PC-3 (cell line): ENCODE measurements around the gene DNAJB4. TPM values are rescaled to one million over a fixed set of nuclear protein-coding genes. Genes with fewer than 3 reads are reported as not detected.

Source experiments
- ATAC-seq: fragments of 200-7000 bp; cut with Tn5 transposase; 2 replicates; pipeline ENCODE4 v1.9.1; 2020; ENCODE audit warnings: mild to moderate bottlenecking, moderate library complexity
- BruUV-seq: library from RNA; stranded (reverse); fragments of 400-500 nt; replicated peaks from 2 replicates; lab custom pipeline; 2021; lab: Mats Ljungman, UMichigan
- CTCF ChIA-PET: fragments of 300-600 bp; sonication (Branson Sonifier 250); formaldehyde crosslinking; loops from one replicate; lab custom pipeline; 2022; ENCODE audit warnings: antibody characterized with exemption; lab: Charles Lee
- POLR2A ChIA-PET: fragments of 300-600 bp; sonication (Branson Sonifier 250); formaldehyde crosslinking; loops from one replicate; lab custom pipeline; 2022; ENCODE audit warnings: antibody characterized with exemption; ENCODE audit not compliant: unreplicated experiment; lab: Charles Lee
- DNase-seq: peaks from one replicate; pipeline ENCODE4 v3.0.0-alpha.2; 2015
- H2AFZ ChIP-seq: fragments of 300-600 bp; sonication (generic); 2 replicates; pipeline ENCODE4 v1.6.0; 2016; ENCODE audit warnings: antibody characterized with exemption, low read length
- H3F3A ChIP-seq: fragments of 300-600 bp; sonication (generic); one replicate; pipeline ENCODE4 v1.6.0; 2017; ENCODE audit warnings: antibody characterized with exemption, low read length, control low read depth, mild to moderate bottlenecking; ENCODE audit not compliant: unreplicated experiment
- H3K27ac ChIP-seq: fragments of 300-600 bp; sonication (generic); 2 replicates; pipeline ENCODE4 v1.5.1; 2016; ENCODE audit warnings: mild to moderate bottlenecking, low read length
- H3K27me3 ChIP-seq: fragments of 300-600 bp; sonication (generic); 2 replicates; pipeline ENCODE4 v1.6.1; 2016; ENCODE audit warnings: low read length, mixed read lengths
- H3K36me3 ChIP-seq: fragments of 300-600 bp; sonication (generic); 2 replicates; pipeline ENCODE4 v1.6.1; 2016; ENCODE audit warnings: low read depth, mixed run types, low read length, mixed read lengths
- H3K4me1 ChIP-seq: fragments of 300-600 bp; sonication (generic); 2 replicates; pipeline ENCODE4 v1.5.1; 2016; ENCODE audit warnings: low read length; ENCODE audit not compliant: insufficient read depth
- H3K4me2 ChIP-seq: fragments of 300-600 bp; sonication (generic); 2 replicates; pipeline ENCODE4 v1.6.0; 2016; ENCODE audit warnings: low read length
- H3K4me3 ChIP-seq: fragments of 300-600 bp; sonication (generic); 2 replicates; pipeline ENCODE4 v1.5.1; 2016; ENCODE audit warnings: mild to moderate bottlenecking, low read length, mixed read lengths
- H3K79me2 ChIP-seq: fragments of 300-600 bp; sonication (generic); 2 replicates; pipeline ENCODE4 v1.6.1; 2017; ENCODE audit warnings: low read length, mixed read lengths
- H3K9ac ChIP-seq: fragments of 300-600 bp; sonication (generic); 2 replicates; pipeline ENCODE4 v1.6.0; 2016; ENCODE audit warnings: mild to moderate bottlenecking, low read length
- H3K9me2 ChIP-seq: fragments of 300-600 bp; sonication (generic); replicated peaks from 2 replicates; pipeline ENCODE4 v1.6.1; 2016; ENCODE audit warnings: mixed run types, low read length, mixed read lengths
- H3K9me3 ChIP-seq: fragments of 300-600 bp; sonication (generic); 2 replicates; pipeline ENCODE4 v1.6.1; 2016; ENCODE audit warnings: low read length, mixed read lengths
- H4K20me1 ChIP-seq: fragments of 300-600 bp; sonication (generic); 2 replicates; pipeline ENCODE4 v1.6.1; 2016; ENCODE audit warnings: low read length, mixed read lengths
- EZH2 ChIP-seq: fragments of 300-600 bp; sonication (generic); IDR thresholded peaks from one replicate; pipeline ENCODE4 v1.6.1; 2017; ENCODE audit warnings: antibody characterized with exemption, mild to moderate bottlenecking, low read length; ENCODE audit not compliant: unreplicated experiment
- EZH2phosphoT487 ChIP-seq: fragments of 300-600 bp; sonication (generic); IDR thresholded peaks from 2 replicates; pipeline ENCODE4 v1.6.1; 2018; ENCODE audit warnings: mild to moderate bottlenecking, antibody characterized with exemption, low read length, borderline replicate concordance
- intact Hi-C: fragments of 100-400 bp; cut with micrococcal nuclease; formaldehyde crosslinking; loops from 2 replicates; pipeline ENCODE4 v1.9.0; 2023
- total RNA-seq: library from RNA; depleted of rRNA; stranded (reverse); fragments of >200 nt; gene quantifications from 2 replicates; pipeline ENCODE4 v1.2.3, GENCODE V29; 2014
- TF ChIP-seq, protein P1 (sequence below): fragments of 300-600 bp; sonication (generic); conservative IDR thresholded peaks from 2 replicates; pipeline ENCODE4 v1.5.1; 2017; ENCODE audit warnings: antibody characterized with exemption, low read depth, mild to moderate bottlenecking, low read length

Gene DNAJB4
- total RNA-seq, 1 experiment from 2014 or later = 4.5 TPM

DNA sequence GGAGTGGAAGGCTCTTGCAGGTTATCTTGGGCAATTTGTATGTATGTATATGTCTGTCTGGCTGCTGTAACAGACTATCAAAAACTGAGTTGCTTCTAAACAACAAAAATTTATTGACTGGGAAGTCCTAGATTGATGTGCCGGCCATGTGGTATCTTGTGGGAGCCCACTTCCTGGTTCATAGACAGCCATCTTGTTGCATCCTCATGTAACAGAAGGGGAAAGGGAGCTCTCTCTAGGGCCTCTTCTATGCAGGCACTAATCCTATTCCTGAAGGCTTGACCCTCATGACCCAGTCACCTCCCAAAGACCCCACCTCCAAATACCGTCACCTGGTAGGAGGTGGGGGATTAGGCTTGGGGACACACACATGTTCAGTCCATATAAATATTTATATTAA is 50.2 kb downstream of the DNAJB4 start:
- TF ChIP-seq EZH2 (no peak), EZH2phosphoT487 (no peak)
- TF ChIP-seq, protein P1, sequence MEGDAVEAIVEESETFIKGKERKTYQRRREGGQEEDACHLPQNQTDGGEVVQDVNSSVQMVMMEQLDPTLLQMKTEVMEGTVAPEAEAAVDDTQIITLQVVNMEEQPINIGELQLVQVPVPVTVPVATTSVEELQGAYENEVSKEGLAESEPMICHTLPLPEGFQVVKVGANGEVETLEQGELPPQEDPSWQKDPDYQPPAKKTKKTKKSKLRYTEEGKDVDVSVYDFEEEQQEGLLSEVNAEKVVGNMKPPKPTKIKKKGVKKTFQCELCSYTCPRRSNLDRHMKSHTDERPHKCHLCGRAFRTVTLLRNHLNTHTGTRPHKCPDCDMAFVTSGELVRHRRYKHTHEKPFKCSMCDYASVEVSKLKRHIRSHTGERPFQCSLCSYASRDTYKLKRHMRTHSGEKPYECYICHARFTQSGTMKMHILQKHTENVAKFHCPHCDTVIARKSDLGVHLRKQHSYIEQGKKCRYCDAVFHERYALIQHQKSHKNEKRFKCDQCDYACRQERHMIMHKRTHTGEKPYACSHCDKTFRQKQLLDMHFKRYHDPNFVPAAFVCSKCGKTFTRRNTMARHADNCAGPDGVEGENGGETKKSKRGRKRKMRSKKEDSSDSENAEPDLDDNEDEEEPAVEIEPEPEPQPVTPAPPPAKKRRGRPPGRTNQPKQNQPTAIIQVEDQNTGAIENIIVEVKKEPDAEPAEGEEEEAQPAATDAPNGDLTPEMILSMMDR = no peak
- Histone ChIP-seq H3K27me3 (no peaks in the 10 kb centered on the region), H3K9me2 (no peaks in the 10 kb centered on the region), H3K9me3 (no peaks in the 10 kb centered on the region), H3K27ac (no peak overlapping the region), H3K4me3 (no peak overlapping the region), H4K20me1 (no peaks in the 10 kb centered on the region), H3K4me2 (no peak overlapping the region), H3K4me1 (no peaks in the 10 kb centered on the region), H3K36me3 (no peaks in the 10 kb centered on the region), H3K9ac (no peak overlapping the region), H3F3A (no peaks in the 10 kb centered on the region), H3K79me2 (no peaks in the 10 kb centered on the region), H2AFZ (no peak overlapping the region)
- intact Hi-C loops = no loop called here
- DNase-seq = no peak
- ChIA-PET POLR2A (no interaction called here), CTCF (no interaction called here)
- BruUV-seq = no TSS peak
- no peak for ATAC-seq

DNA sequence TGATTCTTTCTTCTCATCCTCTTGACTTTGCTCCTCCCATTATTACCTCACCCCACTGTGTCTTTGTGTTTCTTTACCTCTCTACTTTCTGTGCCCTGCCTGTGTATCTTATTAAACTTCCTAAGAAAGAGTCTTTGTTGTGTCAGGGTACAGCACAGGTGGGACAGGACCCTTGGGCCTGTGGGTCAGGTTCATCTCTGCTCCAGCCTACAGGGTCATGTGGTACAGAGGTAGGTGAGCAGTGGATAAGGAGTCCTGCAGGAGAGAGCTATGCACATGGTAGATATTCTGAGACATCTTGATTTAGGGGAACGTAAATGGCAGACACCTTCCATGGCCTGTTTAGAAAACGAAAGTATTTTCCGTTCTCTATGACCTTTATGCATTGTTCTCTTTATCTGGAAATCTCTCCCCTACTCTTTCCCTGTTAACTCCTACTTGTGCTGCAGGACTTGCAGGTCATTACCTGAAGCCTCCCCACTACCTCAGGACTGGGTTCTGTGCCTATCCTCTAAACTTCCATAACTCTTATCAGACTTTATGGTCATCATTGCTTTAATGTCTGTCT is 50.9 kb downstream of the DNAJB4 start:
- Histone ChIP-seq H3K36me3 (no peaks in the 10 kb centered on the region), H3F3A (no peaks in the 10 kb centered on the region), H3K27me3 (no peaks in the 10 kb centered on the region), H3K4me3 (no peak overlapping the region), H2AFZ (no peak overlapping the region), H3K79me2 (no peaks in the 10 kb centered on the region), H3K4me1 (no peaks in the 10 kb centered on the region), H3K9me2 (no peaks in the 10 kb centered on the region), H3K9ac (no peak overlapping the region), H4K20me1 (no peaks in the 10 kb centered on the region), H3K4me2 (no peak overlapping the region), H3K27ac (no peak overlapping the region), H3K9me3 (no peaks in the 10 kb centered on the region)
- DNase-seq = no peak
- ChIA-PET CTCF (no interaction called here), POLR2A (no interaction called here)
- no TSS peak for BruUV-seq
- intact Hi-C loops = no loop called here
- TF ChIP-seq, protein P1 = no peak
- TF ChIP-seq EZH2phosphoT487 = no peak
- ATAC-seq = no peak

DNA sequence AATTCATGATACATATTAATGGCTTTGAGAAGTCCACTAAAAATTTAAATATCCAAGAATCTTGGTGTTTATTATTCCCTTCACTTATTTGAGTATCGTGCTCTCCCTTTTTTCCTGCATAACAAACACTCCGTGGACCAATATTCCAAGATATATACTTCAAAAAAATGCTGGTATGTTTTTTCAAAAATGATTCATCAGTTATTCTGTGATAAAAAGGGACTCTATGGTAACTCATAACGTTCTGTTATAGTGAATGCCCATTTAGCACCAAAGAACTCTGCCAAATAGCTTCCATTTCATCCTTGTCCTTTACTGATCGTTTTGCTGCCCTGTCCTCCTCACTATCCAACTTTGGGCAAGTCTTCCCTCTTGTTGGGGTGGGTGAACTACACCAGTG is 53.9 kb downstream of the DNAJB4 start:
- H3K79me2 ChIP-seq = no peaks in the 10 kb centered on the region
- H3K36me3 ChIP-seq = no peaks in the 10 kb centered on the region
- H3K27ac ChIP-seq = no peak overlapping the region
- ATAC-seq (no peak), DNase-seq (no peak)
- no TSS peak for BruUV-seq
- ChIA-PET CTCF (no interaction called here), POLR2A (no interaction called here)
- TF ChIP-seq, protein P1 = no peak
- TF ChIP-seq EZH2 (no peak), EZH2phosphoT487 (no peak)
- no peak overlapping the region for H2AFZ ChIP-seq
- H3K9me3 ChIP-seq = no peaks in the 10 kb centered on the region
- intact Hi-C loops = no loop called here
- H3K9me2 ChIP-seq = no peaks in the 10 kb centered on the region
- H3K9ac ChIP-seq = no peak overlapping the region
- H3K4me3 ChIP-seq = no peak overlapping the region
- no peaks in the 10 kb centered on the region for H3F3A ChIP-seq
- H3K4me1 ChIP-seq = no peaks in the 10 kb centered on the region
- H3K4me2 ChIP-seq = no peak overlapping the region
- no peaks in the 10 kb centered on the region for H3K27me3 ChIP-seq
- no peaks in the 10 kb centered on the region for H4K20me1 ChIP-seq
